Activated CD8-positive, alpha-beta T cell treated with anti-CD3 and anti-CD28 coated beads for 36 hours (primary cell): ENCODE results near the gene EDRF1. TPM values are rescaled to one million over a fixed set of nuclear protein-coding genes. Genes with fewer than 3 reads are reported as not detected.

ENCODE experiments used
- ATAC-seq: fragments of 200-7000 bp; cut with Tn5 transposase; one replicate; pipeline ENCODE4 v1.10.0; 2021; ENCODE audit warnings: mild to moderate bottlenecking, moderate library complexity
- CTCF ChIA-PET: fragments of 350-600 bp; sonication (Branson Sonifier 250); formaldehyde crosslinking; loops from one replicate; lab custom pipeline; 2021; ENCODE audit warnings: antibody characterized with exemption; lab: Charles Lee
- POLR2A ChIA-PET: fragments of 350-600 bp; sonication (Branson Sonifier 250); formaldehyde crosslinking; loops from one replicate; lab custom pipeline; 2021; ENCODE audit warnings: antibody characterized with exemption; lab: Charles Lee
- DNase-seq: peaks from one replicate; pipeline ENCODE4 v3.0.0-alpha.2; 2020
- H3K27ac Mint-ChIP-seq: one replicate; pipeline ENCODE4 v1.8.0; 2021; ENCODE audit warnings: mild to moderate bottlenecking, mixed read lengths
- H3K27me3 Mint-ChIP-seq: one replicate; pipeline ENCODE4 v1.8.0; 2021; ENCODE audit warnings: mixed read lengths
- H3K36me3 Mint-ChIP-seq: one replicate; pipeline ENCODE4 v1.8.0; 2021; ENCODE audit warnings: low read depth, mixed read lengths
- H3K4me1 Mint-ChIP-seq: one replicate; pipeline ENCODE4 v1.8.0; 2021; ENCODE audit warnings: low read depth, mixed read lengths
- H3K4me3 Mint-ChIP-seq: one replicate; pipeline ENCODE4 v1.8.0; 2021; ENCODE audit warnings: mild to moderate bottlenecking, moderate library complexity, mixed read lengths
- H3K9me3 Mint-ChIP-seq: one replicate; pipeline ENCODE4 v1.8.0; 2021; ENCODE audit warnings: mixed read lengths
- intact Hi-C: fragments of 100-400 bp; cut with micrococcal nuclease; formaldehyde crosslinking; loops from one replicate; pipeline ENCODE4 v1.10.0; 2022
- total RNA-seq, 2 experiments: library from RNA; stranded (reverse); gene quantifications; one replicate each; pipeline ENCODE4 v1.2.3, GENCODE V29; 2021
- TF ChIP-seq, protein P1 (sequence below): fragments of 200-600 bp; IDR thresholded peaks from one replicate; pipeline ENCODE4 v1.8.0; 2022; ENCODE audit warnings: antibody characterized with exemption, mild to moderate bottlenecking

EDRF1 gene
- total RNA-seq, 2 experiments from 2014 or later = 26.3 to 26.4 TPM

DNA sequence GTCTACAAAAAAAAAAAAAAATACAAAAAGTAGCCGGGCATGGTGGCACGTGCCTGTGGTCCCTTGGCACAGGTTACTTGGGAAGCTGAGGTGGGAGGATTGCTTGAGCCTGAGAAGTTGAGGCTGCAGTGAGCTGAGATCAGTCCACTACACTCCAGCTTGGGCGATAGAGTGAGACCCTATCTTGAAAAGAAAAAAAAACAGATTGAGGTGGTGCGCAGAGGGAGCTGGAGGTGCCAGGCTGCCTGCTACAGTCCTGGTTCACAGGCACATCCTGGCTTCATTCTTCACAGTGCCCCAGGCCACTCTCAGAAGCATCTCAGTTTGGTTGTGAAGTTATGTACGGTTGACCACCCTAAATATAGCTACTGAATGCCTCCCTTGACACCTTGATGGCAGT is 51.3 kb downstream of the EDRF1 start:
- Mint-ChIP-seq H3K4me3 (no peak overlapping the region), H3K9me3 (no peaks in the 10 kb centered on the region), H3K36me3 (peaks cover 6% of the 10 kb centered on the region), H3K4me1 (no peaks in the 10 kb centered on the region), H3K27ac (no peak overlapping the region), H3K27me3 (peaks cover 2% of the 10 kb centered on the region)
- DNase-seq = no peak
- TF ChIP-seq, protein P1, sequence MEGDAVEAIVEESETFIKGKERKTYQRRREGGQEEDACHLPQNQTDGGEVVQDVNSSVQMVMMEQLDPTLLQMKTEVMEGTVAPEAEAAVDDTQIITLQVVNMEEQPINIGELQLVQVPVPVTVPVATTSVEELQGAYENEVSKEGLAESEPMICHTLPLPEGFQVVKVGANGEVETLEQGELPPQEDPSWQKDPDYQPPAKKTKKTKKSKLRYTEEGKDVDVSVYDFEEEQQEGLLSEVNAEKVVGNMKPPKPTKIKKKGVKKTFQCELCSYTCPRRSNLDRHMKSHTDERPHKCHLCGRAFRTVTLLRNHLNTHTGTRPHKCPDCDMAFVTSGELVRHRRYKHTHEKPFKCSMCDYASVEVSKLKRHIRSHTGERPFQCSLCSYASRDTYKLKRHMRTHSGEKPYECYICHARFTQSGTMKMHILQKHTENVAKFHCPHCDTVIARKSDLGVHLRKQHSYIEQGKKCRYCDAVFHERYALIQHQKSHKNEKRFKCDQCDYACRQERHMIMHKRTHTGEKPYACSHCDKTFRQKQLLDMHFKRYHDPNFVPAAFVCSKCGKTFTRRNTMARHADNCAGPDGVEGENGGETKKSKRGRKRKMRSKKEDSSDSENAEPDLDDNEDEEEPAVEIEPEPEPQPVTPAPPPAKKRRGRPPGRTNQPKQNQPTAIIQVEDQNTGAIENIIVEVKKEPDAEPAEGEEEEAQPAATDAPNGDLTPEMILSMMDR = no peak
- no peak for ATAC-seq
- POLR2A ChIA-PET = no interaction called here
- intact Hi-C loops = no loop called here
- CTCF ChIA-PET = no interaction called here

DNA sequence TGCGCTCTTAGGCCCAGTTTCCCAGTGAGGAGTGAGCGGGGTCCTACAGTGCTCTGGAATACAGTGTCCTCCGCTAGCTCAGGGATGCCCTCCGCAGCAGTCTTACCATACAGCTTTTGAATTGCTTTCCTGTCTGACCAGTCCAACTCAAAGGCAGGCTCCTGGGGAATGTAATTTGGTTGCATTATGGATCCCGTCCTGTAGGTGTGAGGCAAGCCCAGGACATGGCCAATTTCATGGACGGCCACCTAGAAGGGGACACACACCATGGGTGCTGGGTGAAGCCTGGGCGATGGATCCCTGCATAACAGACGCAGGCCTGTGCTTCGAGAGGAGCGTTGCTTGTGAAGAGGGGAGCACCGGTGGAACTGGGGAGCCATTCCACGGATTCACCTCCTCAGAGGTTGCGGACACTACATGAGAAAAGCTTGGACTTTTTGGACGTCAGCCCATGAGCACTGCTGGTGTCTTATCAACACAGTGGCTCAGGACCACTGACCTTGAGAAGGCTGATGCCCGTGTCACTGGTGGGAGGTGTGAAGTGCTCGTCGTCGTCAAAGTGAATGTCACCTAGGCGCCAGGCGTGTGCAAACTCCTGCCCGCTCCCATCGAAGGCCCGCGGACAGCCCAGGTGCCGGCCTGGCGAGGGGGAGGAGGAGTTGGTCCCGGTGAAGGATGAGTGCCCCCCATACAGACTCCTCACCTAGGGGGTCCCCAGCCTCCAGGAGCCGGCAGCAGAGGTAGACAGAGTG is 52.8 kb downstream of the EDRF1 start:
- TF ChIP-seq, protein P1 = no peak
- no peak for DNase-seq
- POLR2A ChIA-PET = no interaction called here
- Mint-ChIP-seq H3K4me1 (no peaks in the 10 kb centered on the region), H3K36me3 (peaks cover 3% of the 10 kb centered on the region), H3K9me3 (no peaks in the 10 kb centered on the region), H3K27ac (no peak overlapping the region), H3K27me3 (peaks cover 2% of the 10 kb centered on the region), H3K4me3 (no peak overlapping the region)
- no peak for ATAC-seq
- intact Hi-C loops = no loop called here
- CTCF ChIA-PET = no interaction called here

DNA sequence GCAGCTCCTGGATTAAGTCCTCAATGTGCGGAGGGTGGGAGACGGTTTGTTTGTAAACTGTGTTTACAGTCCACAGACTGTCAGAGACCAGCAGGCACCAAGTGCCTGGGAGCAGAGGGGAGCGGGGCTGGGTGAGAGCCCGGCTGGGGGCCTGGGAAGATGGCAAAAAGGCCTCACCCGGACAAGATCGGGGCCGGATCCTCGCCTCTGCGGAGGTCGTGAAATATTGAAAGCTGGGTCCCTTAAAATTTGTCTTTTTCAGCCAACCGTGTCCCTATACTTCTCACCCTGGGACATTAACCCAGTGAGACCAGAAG is 53.3 kb downstream of the EDRF1 start:
- intact Hi-C loops = no loop called here
- ATAC-seq (no peak), DNase-seq (no peak)
- no peaks in the 10 kb centered on the region for H3K4me1 Mint-ChIP-seq
- ChIA-PET POLR2A (no interaction called here), CTCF (no interaction called here)
- H3K36me3 Mint-ChIP-seq = peaks cover 2% of the 10 kb centered on the region
- TF ChIP-seq, protein P1 = no peak
- no peak overlapping the region for H3K27ac Mint-ChIP-seq
- H3K9me3 Mint-ChIP-seq = no peaks in the 10 kb centered on the region
- no peak overlapping the region for H3K4me3 Mint-ChIP-seq
- H3K27me3 Mint-ChIP-seq = peaks cover 2% of the 10 kb centered on the region

- no peak for DNase-seq
- intact Hi-C loops = no loop called here
- Mint-ChIP-seq H3K4me1 (no peaks in the 10 kb centered on the region), H3K36me3 (peaks cover 2% of the 10 kb centered on the region), H3K27ac (no peak overlapping the region), H3K27me3 (peaks cover 2% of the 10 kb centered on the region), H3K9me3 (no peaks in the 10 kb centered on the region), H3K4me3 (no peak overlapping the region)
- no peak for ATAC-seq
- TF ChIP-seq, protein P1 = no peak
- ChIA-PET POLR2A (no interaction called here), CTCF (no interaction called here)
Measured at GRCh38 chr10:125773687-125774543, 54.4 kb downstream of the EDRF1 start.

GRCh38 chr10:125774581-125775191 is 55.2 kb downstream of the EDRF1 start:
- Mint-ChIP-seq H3K27me3 (peaks cover 2% of the 10 kb centered on the region), H3K4me1 (no peaks in the 10 kb centered on the region), H3K4me3 (no peak overlapping the region), H3K9me3 (no peaks in the 10 kb centered on the region), H3K27ac (no peak overlapping the region), H3K36me3 (no peaks in the 10 kb centered on the region)
- intact Hi-C loops = no loop called here
- TF ChIP-seq, protein P1 = no peak
- CTCF ChIA-PET = no interaction called here
- DNase-seq = no peak
- ATAC-seq = no peak
- POLR2A ChIA-PET = no interaction called here
